Neural crest cell (in vitro differentiated cells): Measurements from ENCODE around the gene CMTM2. TPM values are rescaled to one million over a fixed set of nuclear protein-coding genes. Genes with fewer than 3 reads are reported as not detected.

ENCODE experiments used
- DNase-seq: peaks from one replicate; pipeline ENCODE4 v3.0.0; 2021; ENCODE audit warnings: low read depth, mixed read lengths, low spot score
- H3K27ac Mint-ChIP-seq: one replicate; pipeline ENCODE4 v1.8.0; 2021; ENCODE audit warnings: mild to moderate bottlenecking, mixed read lengths; ENCODE audit not compliant: unreplicated experiment
- H3K27me3 Mint-ChIP-seq: 2 replicates; pipeline ENCODE4 v1.8.0; 2021; ENCODE audit warnings: low read depth, mild to moderate bottlenecking, mixed read lengths
- H3K36me3 Mint-ChIP-seq: 2 replicates; pipeline ENCODE4 v1.8.0; 2021; ENCODE audit warnings: low read depth, mild to moderate bottlenecking, mixed read lengths
- H3K4me1 Mint-ChIP-seq: 2 replicates; pipeline ENCODE4 v1.8.0; 2021; ENCODE audit warnings: mixed read lengths
- H3K4me3 Mint-ChIP-seq: one replicate; pipeline ENCODE4 v1.8.0; 2021; ENCODE audit warnings: mild to moderate bottlenecking, mixed read lengths
- H3K9me3 Mint-ChIP-seq: 2 replicates; pipeline ENCODE4 v1.8.0; 2021; ENCODE audit warnings: mixed read lengths
- total RNA-seq: library from RNA; stranded (reverse); gene quantifications from 2 replicates; pipeline ENCODE4 v1.2.1, GENCODE V29; 2021
- TF ChIP-seq, protein P1 (sequence below): fragments of 200-600 bp; sonication (generic); conservative IDR thresholded peaks from 2 replicates; pipeline ENCODE4 v1.5.0; 2021; ENCODE audit warnings: antibody characterized with exemption, mild to moderate bottlenecking

Gene CMTM2
- total RNA-seq, 1 donor from 2014 or later, result 0.54 TPM

DNA sequence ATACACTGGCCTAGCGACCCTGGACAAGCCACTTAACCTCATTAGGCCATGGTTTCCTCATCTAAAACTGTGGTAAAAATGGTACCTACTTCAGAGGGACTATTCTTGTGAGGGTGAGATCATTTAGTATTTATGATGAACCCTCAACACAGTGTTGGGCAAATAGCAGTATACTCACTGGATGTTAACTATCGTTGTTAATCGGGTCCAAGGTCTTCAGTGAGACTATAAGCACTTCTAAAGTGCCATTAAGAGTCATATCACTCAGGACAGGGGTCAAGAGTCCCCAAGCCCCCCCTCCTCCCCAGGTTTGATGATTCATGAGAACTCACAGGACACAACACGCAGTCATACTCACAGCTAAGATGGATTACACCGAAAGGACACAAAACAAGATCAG, 40.4 kb upstream of the CMTM2 start:
- Mint-ChIP-seq H3K4me3 (no peak overlapping the region), H3K9me3 (no peaks in the 10 kb centered on the region), H3K36me3 (peaks cover 9% of the 10 kb centered on the region), H3K27me3 (no peaks in the 10 kb centered on the region), H3K4me1 (no peaks in the 10 kb centered on the region), H3K27ac (no peak overlapping the region)
- no peak for DNase-seq
- TF ChIP-seq, protein P1, sequence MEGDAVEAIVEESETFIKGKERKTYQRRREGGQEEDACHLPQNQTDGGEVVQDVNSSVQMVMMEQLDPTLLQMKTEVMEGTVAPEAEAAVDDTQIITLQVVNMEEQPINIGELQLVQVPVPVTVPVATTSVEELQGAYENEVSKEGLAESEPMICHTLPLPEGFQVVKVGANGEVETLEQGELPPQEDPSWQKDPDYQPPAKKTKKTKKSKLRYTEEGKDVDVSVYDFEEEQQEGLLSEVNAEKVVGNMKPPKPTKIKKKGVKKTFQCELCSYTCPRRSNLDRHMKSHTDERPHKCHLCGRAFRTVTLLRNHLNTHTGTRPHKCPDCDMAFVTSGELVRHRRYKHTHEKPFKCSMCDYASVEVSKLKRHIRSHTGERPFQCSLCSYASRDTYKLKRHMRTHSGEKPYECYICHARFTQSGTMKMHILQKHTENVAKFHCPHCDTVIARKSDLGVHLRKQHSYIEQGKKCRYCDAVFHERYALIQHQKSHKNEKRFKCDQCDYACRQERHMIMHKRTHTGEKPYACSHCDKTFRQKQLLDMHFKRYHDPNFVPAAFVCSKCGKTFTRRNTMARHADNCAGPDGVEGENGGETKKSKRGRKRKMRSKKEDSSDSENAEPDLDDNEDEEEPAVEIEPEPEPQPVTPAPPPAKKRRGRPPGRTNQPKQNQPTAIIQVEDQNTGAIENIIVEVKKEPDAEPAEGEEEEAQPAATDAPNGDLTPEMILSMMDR, result no peak

DNA sequence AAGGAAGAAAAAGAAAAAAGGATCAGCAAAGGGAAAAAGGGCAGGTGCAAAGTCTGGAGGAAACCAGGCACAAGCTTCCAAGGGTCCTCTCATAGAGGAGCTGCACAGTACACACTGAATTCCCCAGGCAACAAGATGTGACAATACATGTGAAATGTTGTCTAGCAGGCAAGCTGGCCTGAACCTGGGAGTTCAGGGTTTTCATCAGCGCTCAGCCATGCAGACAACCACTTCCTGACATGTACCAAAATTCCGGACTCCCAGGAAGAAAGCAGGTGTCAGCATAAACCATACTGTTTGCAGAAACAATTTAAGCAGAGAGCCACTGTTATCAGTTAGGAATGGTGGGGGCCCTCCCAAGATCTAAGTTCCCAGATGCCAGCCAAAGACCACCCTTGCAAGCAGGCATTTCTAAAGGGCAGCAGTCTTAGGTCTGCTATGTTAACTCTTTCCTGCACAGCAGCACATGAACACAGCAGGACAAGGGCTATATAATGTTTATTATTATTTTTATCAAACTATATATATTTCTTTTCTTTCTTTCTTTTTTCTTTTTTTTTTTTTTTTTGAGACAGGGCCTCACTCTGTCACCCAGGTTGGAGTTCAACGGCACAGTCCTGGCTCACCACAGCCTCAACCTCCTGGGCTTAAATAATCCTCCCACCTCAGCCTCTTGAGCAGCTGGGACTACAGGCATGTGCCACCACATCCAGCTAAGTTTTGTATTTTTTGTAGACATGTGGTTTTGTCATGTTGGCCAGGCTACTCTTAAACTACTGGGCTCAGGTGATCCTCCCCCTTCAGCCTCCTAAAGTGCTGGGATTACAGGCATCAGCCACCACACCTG, 39.4 kb upstream of the CMTM2 start:
- no peak overlapping the region for H3K4me3 Mint-ChIP-seq
- DNase-seq, result no peak
- peak overlapping the region; percentile 78 for H3K27ac Mint-ChIP-seq
- no peaks in the 10 kb centered on the region for H3K4me1 Mint-ChIP-seq
- no peaks in the 10 kb centered on the region for H3K9me3 Mint-ChIP-seq
- peaks cover 9% of the 10 kb centered on the region for H3K36me3 Mint-ChIP-seq
- H3K27me3 Mint-ChIP-seq, result no peaks in the 10 kb centered on the region
- TF ChIP-seq, protein P1, result no peak

DNA sequence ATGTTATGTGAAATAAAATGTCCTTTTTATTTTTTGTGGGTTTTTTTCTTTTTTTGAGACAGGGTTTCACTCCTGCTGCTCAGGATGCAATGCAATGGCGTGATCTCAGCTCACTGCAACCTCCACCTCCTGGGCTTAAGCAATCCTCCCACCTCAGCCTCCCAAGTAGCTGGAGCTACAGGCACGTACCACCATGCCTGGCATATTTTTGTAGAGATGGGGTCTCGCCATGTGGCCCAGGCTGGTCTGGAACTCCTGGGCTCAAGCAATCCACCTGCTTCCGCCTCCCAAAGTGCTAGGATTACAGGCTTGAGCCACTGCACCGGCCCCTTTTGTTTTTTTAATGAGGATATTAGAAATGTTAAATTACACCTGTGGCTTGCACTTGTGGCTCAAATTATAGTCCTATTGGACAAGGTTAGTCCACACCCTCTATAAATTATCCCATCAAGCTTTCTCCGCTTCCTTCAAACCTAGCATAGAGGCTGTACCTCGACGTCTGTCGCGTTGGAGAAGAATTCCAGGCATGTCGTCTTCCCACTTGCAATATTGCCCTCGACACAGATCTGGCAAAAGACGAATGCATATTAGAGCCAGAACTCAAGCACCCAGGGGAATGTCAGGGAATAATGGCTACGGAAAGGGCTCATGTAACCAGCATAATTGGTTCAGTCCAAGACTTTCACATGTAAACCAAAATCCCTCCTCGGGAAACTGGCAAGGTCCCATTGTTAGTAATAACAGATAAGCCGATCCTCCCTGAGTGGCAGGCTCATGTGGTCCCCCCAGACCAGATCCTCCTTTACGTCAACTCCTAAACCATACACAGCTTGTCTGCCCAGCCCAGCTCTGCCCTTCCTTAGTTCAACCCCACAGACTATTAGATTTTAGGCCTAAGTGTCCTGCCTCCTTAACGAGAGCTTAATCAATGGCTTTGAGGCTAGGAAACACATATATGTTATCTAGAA, 37.6 kb upstream of the CMTM2 start:
- Mint-ChIP-seq H3K36me3 (peaks cover 4% of the 10 kb centered on the region), H3K27ac (peak overlapping the region; percentile 69), H3K9me3 (no peaks in the 10 kb centered on the region), H3K4me3 (no peak overlapping the region), H3K27me3 (no peaks in the 10 kb centered on the region), H3K4me1 (no peaks in the 10 kb centered on the region)
- TF ChIP-seq, protein P1, result no peak
- no peak for DNase-seq

DNA sequence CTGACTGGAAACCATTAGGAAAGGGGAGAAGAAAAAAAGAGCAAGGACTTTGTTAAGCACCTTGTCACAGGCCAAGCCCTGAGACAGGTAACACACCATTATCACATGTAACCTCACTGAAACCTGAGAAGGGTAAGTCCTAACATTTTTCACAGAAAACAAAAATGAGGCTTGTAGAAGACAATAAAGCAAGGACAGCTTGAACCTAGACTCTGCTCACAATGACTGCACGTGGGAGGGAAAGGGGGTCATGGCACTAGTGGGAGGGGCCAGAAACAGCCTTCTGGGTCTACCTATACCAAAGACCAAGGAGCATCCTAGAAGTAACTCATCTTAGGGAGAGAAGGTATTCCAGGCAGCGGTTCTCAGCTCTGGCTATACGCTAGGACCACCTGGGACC, 36.9 kb upstream of the CMTM2 start:
- no peak for DNase-seq
- peaks cover under 1% of the 10 kb centered on the region for H3K36me3 Mint-ChIP-seq
- H3K4me1 Mint-ChIP-seq, result peaks cover 3% of the 10 kb centered on the region
- no peak overlapping the region for H3K4me3 Mint-ChIP-seq
- H3K27me3 Mint-ChIP-seq, result no peaks in the 10 kb centered on the region
- H3K9me3 Mint-ChIP-seq, result no peaks in the 10 kb centered on the region
- no peak overlapping the region for H3K27ac Mint-ChIP-seq
- TF ChIP-seq, protein P1, result no peak

DNA sequence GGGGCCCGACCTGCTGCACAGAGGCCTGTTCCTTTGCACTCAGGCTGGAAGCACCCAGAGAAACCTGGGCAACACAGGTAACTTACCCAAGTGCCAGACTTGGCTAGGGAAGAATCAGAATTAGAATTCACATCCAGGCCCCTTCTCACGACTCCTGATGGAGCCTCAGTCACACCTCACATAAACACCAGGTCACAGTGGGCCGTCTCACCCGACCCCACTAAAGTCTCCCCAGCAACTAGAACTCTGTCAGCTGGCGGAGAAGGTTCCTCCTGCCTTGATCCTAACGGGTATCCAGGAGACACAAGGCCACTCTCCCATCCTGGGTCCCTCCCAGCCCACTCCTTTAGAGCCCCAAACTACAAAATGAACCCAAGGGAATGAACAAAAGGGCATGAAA, 35.7 kb upstream of the CMTM2 start:
- TF ChIP-seq, protein P1, result no peak
- Mint-ChIP-seq H3K4me3 (no peak overlapping the region), H3K9me3 (no peaks in the 10 kb centered on the region), H3K27ac (peak overlapping the region; percentile 4), H3K27me3 (no peaks in the 10 kb centered on the region), H3K36me3 (no peaks in the 10 kb centered on the region), H3K4me1 (peaks cover 14% of the 10 kb centered on the region)
- DNase-seq, result no peak
